Type B pancreatic cell (in vitro differentiated cells): ENCODE measurements around the gene SLAMF1. TPM values are rescaled to one million over a fixed set of nuclear protein-coding genes. Genes with fewer than 3 reads are reported as not detected.
"Not testable (repeated sequence)": the region's sequence is repeated elsewhere in the genome, so short reads cannot be mapped to it uniquely, and the experiment has no call there.

Experiments used
- DNase-seq: peaks from one replicate; pipeline ENCODE4 v3.0.0; 2021; ENCODE audit warnings: mixed read lengths; ENCODE audit not compliant: unreplicated experiment; ENCODE audit errors: extremely low spot score
- H3K27ac Mint-ChIP-seq: 2 replicates; pipeline ENCODE4 v1.8.0; 2021; ENCODE audit warnings: mild to moderate bottlenecking, mixed read lengths
- H3K27me3 Mint-ChIP-seq: 2 replicates; pipeline ENCODE4 v1.8.0; 2021; ENCODE audit warnings: mixed read lengths
- H3K36me3 Mint-ChIP-seq: 2 replicates; pipeline ENCODE4 v1.8.0; 2021; ENCODE audit warnings: mixed read lengths
- H3K4me1 Mint-ChIP-seq: one replicate; pipeline ENCODE4 v1.8.0; 2021; ENCODE audit warnings: mixed read lengths; ENCODE audit not compliant: unreplicated experiment
- H3K4me3 Mint-ChIP-seq: 2 replicates; pipeline ENCODE4 v1.8.0; 2021; ENCODE audit warnings: mild to moderate bottlenecking, mixed read lengths
- H3K9me3 Mint-ChIP-seq: 2 replicates; pipeline ENCODE4 v1.8.0; 2021; ENCODE audit warnings: mixed read lengths
- total RNA-seq: library from RNA; stranded (reverse); gene quantifications from 2 replicates; pipeline ENCODE4 v1.2.1, GENCODE V29; 2021; ENCODE audit warnings: low replicate concordance
- TF ChIP-seq, protein P1 (sequence below): fragments of 200-600 bp; sonication (generic); conservative IDR thresholded peaks from 2 replicates; pipeline ENCODE4 v1.5.0; 2021; ENCODE audit warnings: antibody characterized with exemption, mild to moderate bottlenecking

The SLAMF1 gene
- total RNA-seq, 1 donor from 2014 or later, result not detected

DNA sequence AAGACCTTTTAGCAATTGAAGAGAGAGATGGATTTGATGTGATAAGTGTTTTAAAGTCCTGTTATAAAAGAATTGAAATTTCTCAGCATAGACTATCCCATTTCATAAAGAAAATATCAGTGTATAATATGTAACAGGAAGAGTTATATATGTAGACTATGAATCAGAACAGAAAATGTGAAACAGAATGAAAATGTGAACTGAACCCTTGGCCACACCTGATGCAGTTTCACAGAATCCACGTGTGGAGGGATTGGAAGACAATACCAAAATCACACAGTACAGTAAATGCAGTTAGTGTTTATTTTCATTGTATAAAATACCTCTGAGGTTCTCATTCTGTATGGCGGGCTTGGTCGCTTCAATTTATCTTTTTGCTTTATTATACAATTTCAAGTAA, 9.9 kb upstream of the SLAMF1 start:
- Mint-ChIP-seq H3K4me1 (peaks cover 13% of the 10 kb centered on the region), H3K36me3 (no peaks in the 10 kb centered on the region), H3K9me3 (no peaks in the 10 kb centered on the region), H3K27me3 (peaks cover 13% of the 10 kb centered on the region), H3K4me3 (no peak overlapping the region), H3K27ac (no peak overlapping the region)
- DNase-seq, result no peak
- TF ChIP-seq, protein P1, sequence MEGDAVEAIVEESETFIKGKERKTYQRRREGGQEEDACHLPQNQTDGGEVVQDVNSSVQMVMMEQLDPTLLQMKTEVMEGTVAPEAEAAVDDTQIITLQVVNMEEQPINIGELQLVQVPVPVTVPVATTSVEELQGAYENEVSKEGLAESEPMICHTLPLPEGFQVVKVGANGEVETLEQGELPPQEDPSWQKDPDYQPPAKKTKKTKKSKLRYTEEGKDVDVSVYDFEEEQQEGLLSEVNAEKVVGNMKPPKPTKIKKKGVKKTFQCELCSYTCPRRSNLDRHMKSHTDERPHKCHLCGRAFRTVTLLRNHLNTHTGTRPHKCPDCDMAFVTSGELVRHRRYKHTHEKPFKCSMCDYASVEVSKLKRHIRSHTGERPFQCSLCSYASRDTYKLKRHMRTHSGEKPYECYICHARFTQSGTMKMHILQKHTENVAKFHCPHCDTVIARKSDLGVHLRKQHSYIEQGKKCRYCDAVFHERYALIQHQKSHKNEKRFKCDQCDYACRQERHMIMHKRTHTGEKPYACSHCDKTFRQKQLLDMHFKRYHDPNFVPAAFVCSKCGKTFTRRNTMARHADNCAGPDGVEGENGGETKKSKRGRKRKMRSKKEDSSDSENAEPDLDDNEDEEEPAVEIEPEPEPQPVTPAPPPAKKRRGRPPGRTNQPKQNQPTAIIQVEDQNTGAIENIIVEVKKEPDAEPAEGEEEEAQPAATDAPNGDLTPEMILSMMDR, result no peak

DNA sequence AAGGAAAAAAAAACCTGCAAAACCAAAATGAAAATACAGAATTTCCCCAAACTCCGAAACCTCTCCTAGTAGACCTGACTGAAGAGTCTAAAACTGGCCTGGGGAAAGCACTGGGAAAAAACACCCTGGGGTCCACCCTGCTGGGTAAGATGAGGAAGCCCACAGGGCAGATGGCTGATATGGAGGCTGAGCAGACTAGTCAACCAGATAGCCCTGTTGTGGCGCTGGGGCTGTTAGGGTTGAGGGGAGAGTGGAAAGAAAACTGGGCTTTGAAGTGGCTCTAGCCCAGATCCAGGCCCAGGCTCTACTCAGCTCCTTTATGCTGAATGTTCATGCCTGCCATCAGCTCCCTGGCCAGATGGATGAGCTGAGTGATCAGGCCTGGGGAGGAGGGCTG, 6.8 kb upstream of the SLAMF1 start:
- DNase-seq, result no peak
- Mint-ChIP-seq H3K27me3 (peaks cover 17% of the 10 kb centered on the region), H3K36me3 (no peaks in the 10 kb centered on the region), H3K4me1 (peaks cover 20% of the 10 kb centered on the region), H3K9me3 (no peaks in the 10 kb centered on the region), H3K4me3 (no peak overlapping the region), H3K27ac (no peak overlapping the region)
- TF ChIP-seq, protein P1, result no peak

DNA sequence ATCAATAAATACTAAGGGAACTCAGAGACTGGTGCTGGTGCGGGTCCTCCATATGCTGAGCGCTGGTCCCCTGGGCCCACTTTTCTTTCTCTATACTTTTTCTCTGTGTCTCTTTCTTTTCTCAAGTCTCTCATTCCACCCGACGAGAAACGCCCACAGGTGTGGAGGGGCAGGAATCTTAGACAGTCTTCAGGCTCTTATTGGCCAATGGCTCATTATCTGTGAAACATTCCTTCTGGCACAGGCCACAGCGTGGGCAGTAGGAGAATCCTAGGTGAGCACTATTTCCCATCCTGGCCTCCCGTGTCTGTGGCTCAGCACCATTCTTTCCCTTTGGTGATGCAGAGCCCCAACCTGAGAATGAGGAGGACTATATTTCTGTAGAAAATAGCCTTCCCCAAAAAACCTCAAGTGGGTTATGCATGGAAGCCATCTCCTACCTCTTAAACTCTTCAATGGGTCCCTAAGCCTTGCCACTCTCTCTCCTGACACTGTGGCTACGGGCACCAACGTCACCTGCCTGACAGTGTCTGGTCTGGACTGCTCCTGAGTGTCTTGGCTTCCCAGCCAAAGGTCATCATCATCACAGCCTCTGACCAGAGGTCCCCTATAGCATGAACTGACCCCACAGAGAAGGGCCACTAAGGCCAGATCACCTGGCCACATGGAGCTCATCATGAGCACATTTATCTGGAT, 6.2 kb upstream of the SLAMF1 start:
- Mint-ChIP-seq H3K27me3 (peaks cover 17% of the 10 kb centered on the region), H3K4me1 (peaks cover 20% of the 10 kb centered on the region), H3K27ac (peak overlapping the region; percentile 73), H3K4me3 (no peak overlapping the region), H3K36me3 (no peaks in the 10 kb centered on the region), H3K9me3 (no peaks in the 10 kb centered on the region)
- no peak for DNase-seq
- TF ChIP-seq, protein P1, result no peak

DNA sequence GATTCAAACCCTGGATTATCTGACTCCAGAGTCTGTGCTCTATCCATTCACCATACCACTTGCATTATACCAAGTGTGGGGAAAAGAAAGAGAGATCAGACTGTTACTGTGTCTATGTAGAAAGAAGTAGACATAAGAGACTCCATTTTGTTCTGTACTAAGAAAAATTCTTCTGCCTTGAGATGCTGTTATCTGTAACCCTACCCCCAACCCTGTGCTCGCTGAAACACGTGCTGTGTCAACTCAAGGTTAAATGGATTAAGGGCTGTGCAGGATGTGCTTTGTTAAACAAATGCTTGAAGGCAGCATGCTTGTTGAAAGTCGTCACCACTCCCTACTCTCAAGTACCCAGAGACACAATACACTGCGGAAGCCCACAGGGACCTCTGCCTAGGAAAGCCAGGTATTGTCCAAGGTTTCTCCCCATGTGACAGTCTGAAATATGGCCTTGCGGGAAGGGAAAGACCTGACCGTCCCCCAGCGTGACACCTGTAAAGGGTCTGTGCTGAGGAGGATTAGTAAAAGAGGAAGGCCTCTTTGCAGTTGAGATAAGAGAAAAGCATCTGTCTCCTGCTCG, 5.3 kb upstream of the SLAMF1 start:
- H3K27ac Mint-ChIP-seq, result peak overlapping the region; percentile 73
- H3K9me3 Mint-ChIP-seq, H3K4me3 Mint-ChIP-seq, DNase-seq, H3K36me3 Mint-ChIP-seq: not testable (repeated sequence)
- peaks cover 20% of the 10 kb centered on the region for H3K4me1 Mint-ChIP-seq
- H3K27me3 Mint-ChIP-seq, result peaks cover 20% of the 10 kb centered on the region

DNA sequence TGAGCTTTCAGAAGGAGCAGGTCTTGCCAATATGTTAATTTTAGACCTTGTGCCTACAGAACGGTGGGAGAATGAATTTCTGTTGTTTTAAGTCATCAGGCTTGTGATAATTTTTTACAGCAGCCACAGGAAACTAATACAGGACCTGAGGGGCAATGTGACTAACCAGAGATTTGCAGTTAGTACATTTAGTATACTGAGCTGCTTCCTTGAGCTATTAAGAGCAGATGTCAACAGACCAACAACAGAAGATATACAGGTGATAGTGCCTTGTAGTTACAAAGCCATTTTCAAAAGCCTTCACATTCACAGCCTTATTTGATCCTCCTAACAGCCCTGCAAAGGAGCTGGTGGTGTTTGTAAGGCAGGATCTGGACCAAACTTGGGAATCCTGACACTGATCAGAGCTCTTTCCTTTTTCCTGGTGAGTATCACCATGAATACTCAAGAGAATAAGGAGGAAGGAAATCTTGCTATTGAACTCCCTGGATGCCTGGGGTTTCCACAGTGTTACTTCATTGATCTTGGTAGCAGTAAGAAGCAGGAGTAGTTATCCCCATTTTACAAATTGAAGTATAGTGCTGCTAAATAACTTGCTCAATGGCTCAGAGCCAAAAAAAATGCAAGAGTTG, 4.7 kb upstream of the SLAMF1 start:
- H3K27me3 Mint-ChIP-seq, result peaks cover 18% of the 10 kb centered on the region
- peaks cover 20% of the 10 kb centered on the region for H3K4me1 Mint-ChIP-seq
- no peaks in the 10 kb centered on the region for H3K36me3 Mint-ChIP-seq
- H3K9me3 Mint-ChIP-seq, result no peaks in the 10 kb centered on the region
- no peak overlapping the region for H3K4me3 Mint-ChIP-seq
- no peak for DNase-seq
- peak overlapping the region; percentile 73 for H3K27ac Mint-ChIP-seq
- TF ChIP-seq, protein P1, result no peak

DNA sequence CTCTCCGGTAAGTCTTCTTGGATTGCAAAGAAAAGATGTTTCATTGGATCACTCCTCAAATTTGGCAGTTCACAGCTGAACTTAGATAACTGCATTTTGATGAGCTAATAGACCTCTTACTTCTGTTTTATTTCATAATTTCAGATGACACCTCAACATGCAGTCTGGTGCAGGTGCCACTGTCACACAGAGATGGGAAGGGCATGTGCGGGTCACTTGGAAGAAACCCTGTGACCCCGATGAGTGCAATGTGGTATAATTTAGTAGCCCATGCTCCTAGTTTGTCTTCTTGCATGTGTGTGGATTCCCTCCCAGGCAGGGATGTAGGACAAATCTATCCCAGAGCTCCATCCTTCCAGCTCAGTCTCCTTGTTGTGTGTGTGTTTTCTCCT, 481 bp upstream of the SLAMF1 start:
- no peaks in the 10 kb centered on the region for H3K36me3 Mint-ChIP-seq
- TF ChIP-seq, protein P1, result no peak
- peaks cover 12% of the 10 kb centered on the region for H3K4me1 Mint-ChIP-seq
- no peak overlapping the region for H3K4me3 Mint-ChIP-seq
- H3K27ac Mint-ChIP-seq, result no peak overlapping the region
- DNase-seq, result no peak
- H3K9me3 Mint-ChIP-seq, result no peaks in the 10 kb centered on the region
- peaks cover 16% of the 10 kb centered on the region for H3K27me3 Mint-ChIP-seq
